ENCODE results near the gene C3. TPM values are rescaled to one million over a fixed set of nuclear protein-coding genes. Genes with fewer than 3 reads are reported as not detected.

C3 gene
- total RNA-seq, 1 donor from 2014 or later: 133 TPM

DNA sequence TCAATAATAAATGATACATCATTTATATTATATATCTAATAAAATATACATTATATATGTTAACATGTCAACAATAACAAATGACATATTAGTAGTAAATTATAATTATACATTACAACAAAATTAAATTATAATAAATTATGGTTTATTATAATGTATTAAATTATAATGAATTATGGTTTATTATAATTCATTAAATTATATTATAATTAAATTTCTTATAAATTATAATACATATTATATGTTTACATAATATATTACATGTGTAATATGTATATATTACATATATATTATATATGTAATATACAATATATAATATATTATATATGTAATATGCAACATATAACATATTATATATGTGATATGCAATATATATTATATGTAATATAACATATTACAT, 20.5 kb downstream of the C3 start:
- H3K4me3 ChIP-seq: no peak overlapping the region
- intact Hi-C loops (cut with micrococcal nuclease): no loop called here
- H3K9me3 ChIP-seq (replicated peaks): no peaks in the 10 kb centered on the region
- peaks cover 4% of the 10 kb centered on the region for H3K36me3 ChIP-seq
- no peak overlapping the region for H3K27ac ChIP-seq (replicated peaks)
- TF ChIP-seq, protein P1, sequence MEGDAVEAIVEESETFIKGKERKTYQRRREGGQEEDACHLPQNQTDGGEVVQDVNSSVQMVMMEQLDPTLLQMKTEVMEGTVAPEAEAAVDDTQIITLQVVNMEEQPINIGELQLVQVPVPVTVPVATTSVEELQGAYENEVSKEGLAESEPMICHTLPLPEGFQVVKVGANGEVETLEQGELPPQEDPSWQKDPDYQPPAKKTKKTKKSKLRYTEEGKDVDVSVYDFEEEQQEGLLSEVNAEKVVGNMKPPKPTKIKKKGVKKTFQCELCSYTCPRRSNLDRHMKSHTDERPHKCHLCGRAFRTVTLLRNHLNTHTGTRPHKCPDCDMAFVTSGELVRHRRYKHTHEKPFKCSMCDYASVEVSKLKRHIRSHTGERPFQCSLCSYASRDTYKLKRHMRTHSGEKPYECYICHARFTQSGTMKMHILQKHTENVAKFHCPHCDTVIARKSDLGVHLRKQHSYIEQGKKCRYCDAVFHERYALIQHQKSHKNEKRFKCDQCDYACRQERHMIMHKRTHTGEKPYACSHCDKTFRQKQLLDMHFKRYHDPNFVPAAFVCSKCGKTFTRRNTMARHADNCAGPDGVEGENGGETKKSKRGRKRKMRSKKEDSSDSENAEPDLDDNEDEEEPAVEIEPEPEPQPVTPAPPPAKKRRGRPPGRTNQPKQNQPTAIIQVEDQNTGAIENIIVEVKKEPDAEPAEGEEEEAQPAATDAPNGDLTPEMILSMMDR (IDR thresholded peaks at IDR 0.05; ENCODE audit: borderline replicate concordance): no peak
- no peak for DNase-seq
- H3K4me1 ChIP-seq: no peaks in the 10 kb centered on the region
- H3K27me3 ChIP-seq (ENCODE audit: low read depth): peaks cover 24% of the 10 kb centered on the region

DNA sequence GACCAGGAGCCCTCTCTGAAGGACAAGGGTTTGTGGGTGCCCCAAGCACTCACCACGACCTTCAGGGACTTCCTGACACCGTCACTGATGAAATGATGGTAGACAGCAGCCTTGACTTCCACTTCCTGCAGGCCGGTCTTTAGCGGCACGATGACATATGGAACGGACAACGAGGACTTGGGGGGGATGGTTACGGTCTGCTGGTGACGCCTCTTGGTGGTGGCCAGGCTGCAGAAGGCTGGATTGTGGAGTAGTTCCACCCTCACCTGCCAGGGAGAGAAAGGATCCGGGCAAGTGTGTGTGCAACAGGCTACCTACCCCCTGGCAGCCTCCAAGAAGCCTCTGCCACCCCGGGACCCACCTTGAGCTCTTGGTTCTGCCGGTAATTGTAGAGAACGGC, 23.2 kb downstream of the C3 start:
- Histone ChIP-seq H3K27me3 (ENCODE audit: low read depth) (peaks cover 21% of the 10 kb centered on the region), H3K4me1 (no peaks in the 10 kb centered on the region), H3K36me3 (peaks cover 5% of the 10 kb centered on the region), H3K4me3 (no peak overlapping the region), H3K27ac (replicated peaks) (no peak overlapping the region), H3K9me3 (replicated peaks) (no peaks in the 10 kb centered on the region)
- TF ChIP-seq, protein P1 (IDR thresholded peaks at IDR 0.05; ENCODE audit: borderline replicate concordance): no peak
- no peak for DNase-seq
- intact Hi-C loops (cut with micrococcal nuclease): no loop called here

DNA sequence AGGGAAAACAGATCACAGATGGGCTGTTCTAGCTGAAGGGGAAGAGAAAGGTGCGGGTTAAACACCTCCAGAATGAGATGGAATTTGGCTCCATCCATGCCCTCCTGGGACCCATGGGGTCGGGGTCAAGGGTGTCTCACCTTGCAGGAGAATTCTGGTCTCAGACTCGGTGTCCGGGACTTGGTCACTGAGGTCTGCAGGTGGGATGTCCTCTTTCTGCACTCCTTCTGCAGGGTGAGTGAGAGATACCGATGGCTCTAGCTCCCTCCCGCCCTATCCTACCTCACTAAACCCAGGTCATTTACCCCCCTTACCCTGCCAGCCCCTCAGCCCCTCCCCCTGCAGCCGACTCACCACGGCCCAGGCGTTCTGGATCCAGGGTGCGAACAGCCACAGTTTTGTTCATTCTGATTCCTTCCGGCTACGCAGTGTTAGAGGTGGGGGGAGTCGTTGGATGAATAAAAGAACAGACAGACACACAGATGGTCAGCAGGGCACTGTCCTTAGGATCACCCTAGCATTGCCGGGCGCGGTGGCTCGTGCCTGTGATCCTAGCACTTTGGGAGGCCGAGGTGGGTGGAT, 24.1 kb downstream of the C3 start:
- intact Hi-C loops (cut with micrococcal nuclease): no loop called here
- H3K36me3 ChIP-seq: peaks cover 4% of the 10 kb centered on the region
- TF ChIP-seq, protein P1 (IDR thresholded peaks at IDR 0.05; ENCODE audit: borderline replicate concordance): no peak
- H3K9me3 ChIP-seq (replicated peaks): no peaks in the 10 kb centered on the region
- no peak for DNase-seq
- H3K27ac ChIP-seq (replicated peaks): no peak overlapping the region
- H3K4me3 ChIP-seq: no peak overlapping the region
- H3K4me1 ChIP-seq: no peaks in the 10 kb centered on the region
- peaks cover 21% of the 10 kb centered on the region for H3K27me3 ChIP-seq (ENCODE audit: low read depth)

DNA sequence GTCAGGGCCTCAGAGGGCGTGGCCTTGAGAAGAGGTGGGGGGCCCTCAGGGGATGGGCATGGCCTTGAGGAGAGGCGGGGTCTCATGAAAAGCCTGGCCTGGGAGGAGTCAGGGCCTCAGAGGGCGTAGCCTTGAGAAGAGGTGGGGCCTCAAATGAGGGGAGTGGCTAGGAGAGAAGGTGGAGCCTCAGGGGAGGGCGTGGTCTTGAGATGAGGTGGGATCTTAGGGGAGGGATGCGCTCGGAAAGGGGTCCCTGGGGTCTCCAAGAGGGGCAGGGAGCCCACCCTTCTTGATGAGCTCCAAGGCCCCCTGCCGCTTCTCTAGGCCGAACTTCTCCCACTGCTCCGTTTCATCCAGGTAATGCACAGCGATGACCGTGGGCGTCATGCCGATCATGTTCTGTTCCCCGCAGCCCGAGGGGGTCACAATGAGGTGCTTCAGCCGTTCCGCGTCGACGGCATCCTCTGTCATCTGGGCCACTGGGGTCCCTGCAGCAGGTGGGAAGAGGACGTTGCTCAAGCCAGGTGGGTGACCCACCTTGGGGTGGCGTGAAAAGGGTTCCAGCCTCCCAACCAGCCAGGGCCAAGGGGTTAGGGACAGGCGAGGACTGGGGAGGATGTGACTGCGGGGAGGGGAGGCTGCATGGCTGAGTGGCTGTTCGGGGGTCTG, 26.2 kb downstream of the C3 start:
- no peaks in the 10 kb centered on the region for H3K4me1 ChIP-seq
- no peak overlapping the region for H3K4me3 ChIP-seq
- TF ChIP-seq, protein P1 (IDR thresholded peaks at IDR 0.05; ENCODE audit: borderline replicate concordance): no peak
- H3K27me3 ChIP-seq (ENCODE audit: low read depth): peaks cover 31% of the 10 kb centered on the region
- no peak overlapping the region for H3K27ac ChIP-seq (replicated peaks)
- intact Hi-C loops (cut with micrococcal nuclease): no loop called here
- H3K36me3 ChIP-seq: peaks cover 9% of the 10 kb centered on the region
- H3K9me3 ChIP-seq (replicated peaks): no peaks in the 10 kb centered on the region
- no peak for DNase-seq

DNA sequence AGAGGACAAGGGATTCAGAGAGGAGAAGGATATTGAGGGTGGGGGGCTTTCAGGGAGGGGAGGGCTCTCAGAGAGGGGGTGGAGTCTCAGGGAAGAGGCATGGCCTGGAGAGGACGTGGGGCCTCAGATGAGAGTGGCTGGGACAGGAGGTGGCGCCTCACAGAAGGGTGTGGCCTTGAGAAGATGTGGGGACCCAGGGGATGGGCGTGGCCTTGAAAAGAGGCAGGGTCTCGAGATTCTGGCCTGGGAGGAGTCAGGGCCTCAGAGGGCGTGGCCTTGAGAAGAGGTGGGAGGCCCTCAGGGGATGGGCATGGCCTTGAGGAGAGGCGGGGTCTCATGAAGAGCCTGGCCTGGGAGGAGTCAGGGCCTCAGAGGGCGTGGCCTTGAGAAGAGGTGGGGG, 26.8 kb downstream of the C3 start:
- intact Hi-C loops (cut with micrococcal nuclease): no loop called here
- TF ChIP-seq, protein P1 (IDR thresholded peaks at IDR 0.05; ENCODE audit: borderline replicate concordance): no peak
- no peak for DNase-seq

More for the DNA sequence above, 26.8 kb downstream of the C3 start:
- Histone ChIP-seq H3K27me3 (ENCODE audit: low read depth) (peaks cover 31% of the 10 kb centered on the region), H3K4me1 (no peaks in the 10 kb centered on the region), H3K36me3 (peaks cover 9% of the 10 kb centered on the region), H3K9me3 (replicated peaks) (no peaks in the 10 kb centered on the region), H3K4me3 (no peak overlapping the region), H3K27ac (replicated peaks) (no peak overlapping the region)

Data from left ventricle myocardium inferior (tissue), 1 donor.